GM21576 (cell line): ENCODE measurements around the gene LIX1.
"Not testable (repeated sequence)": the region's sequence is repeated elsewhere in the genome, so short reads cannot be mapped to it uniquely, and the experiment has no call there.

ENCODE experiments used
- ATAC-seq: cut with Tn5 transposase; IDR thresholded peaks from one replicate; pipeline ENCODE4 v1.9.1; 2021; ENCODE audit warnings: mild to moderate bottlenecking, moderate library complexity; ENCODE audit not compliant: unreplicated experiment

Gene LIX1

DNA sequence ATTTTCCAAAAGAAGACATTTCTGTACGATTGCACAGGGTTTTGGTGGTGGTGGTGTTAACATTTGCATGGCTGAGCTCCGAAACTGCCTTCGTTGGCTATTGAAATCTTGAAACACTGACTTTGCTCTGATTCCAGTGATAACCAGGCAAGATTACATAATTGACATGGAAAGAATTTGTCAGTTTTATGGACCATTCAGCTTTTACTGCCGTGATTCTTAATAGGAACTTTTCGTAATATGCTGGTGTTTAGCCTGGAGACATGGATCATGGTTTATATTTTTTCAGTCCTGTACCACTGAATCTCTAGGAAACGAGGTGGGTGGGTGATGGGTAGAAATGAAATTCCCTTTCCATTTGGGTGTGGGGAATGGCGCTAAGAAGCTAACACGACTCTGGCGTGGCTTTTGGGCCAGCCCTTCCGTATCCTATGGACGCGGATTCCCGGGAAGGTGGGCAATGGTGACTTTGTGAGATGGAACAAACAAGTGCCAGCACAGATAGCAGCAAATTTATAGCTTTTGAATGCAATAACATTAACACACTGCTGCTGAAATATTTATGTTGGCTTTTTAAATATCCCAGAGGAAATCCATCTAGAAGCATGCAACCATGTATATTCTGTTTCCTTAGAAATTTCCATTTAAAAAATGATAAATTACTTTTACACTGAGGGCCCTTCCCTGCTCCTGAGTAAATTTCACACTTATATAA, 36.8 kb downstream of the LIX1 start:
- no peak for ATAC-seq

DNA sequence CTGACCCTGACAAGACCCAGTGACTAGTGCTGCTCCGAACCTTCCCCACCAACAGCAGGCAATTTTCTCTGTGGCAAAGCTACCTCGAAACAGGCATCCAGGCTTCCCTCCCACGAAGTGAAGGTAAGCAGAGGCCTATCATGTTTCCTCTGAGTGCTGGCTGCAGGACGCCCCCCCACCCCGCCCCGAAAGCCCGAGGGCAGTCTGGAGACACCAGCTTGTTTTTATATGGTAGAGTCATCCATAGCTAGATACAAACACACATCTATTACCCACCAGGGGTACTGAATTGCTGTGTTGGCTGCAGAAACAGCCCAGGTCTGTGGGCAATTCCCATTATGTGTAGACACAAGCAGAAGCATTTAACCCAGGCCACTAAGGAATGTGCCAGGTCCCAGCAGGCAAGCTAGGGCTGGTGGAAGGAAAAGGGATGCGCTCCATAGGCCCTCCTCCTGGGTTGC, 40.4 kb downstream of the LIX1 start:
- ATAC-seq: no peak

DNA sequence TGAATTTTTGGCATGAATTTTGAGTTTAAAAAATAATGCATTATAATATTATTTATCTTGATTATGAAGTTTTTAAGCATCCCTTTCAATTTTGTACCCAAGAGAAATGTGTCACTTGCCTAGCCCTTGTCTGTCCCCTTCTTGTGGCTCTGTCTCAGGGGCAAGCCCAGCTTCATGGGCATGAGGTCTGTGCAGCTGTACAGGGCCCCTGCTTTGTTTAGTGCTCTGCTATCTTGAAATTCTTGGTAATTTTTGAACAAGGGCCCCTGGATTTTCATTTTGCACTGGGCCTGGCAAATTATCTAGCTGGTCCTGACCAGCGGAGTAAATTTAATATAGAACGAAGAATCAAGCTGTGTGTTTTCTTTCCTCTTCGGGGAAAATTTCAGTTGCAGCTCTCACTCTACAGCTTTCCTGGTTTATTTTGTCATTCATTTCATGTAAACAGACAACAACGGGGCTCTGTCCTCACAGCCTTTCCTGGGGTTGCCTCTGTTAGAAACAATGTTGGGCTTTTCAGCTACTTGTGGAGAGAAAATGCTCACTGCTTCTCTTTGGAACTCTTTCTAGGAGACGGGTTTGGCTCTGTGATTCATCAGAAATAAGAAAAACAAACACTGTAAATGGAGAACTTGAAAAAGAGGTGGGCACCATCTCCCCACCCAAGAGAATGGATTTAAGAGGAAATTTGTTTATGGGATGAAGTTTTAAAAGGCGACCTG, 41.1 kb downstream of the LIX1 start:
- ATAC-seq: no peak

DNA sequence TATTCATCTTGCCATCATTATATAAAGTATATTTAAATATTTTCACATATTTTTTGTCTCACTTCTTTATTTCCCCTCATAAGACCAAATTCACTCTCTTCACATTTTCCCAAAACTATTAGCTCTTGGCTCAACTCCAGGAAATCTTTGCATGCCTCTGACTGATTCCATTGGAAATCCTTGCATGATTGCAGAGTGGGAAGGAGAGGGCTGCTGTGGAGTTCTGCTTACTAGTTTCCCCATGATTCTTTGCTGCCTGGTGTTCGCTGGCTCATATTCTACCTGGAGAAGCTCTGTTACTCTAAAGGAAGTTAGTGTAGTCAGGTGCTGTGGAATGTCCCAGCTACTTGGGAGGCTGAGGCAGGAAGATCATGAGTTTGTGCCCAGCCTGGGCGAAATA, 41.9 kb downstream of the LIX1 start:
- ATAC-seq: no peak

DNA sequence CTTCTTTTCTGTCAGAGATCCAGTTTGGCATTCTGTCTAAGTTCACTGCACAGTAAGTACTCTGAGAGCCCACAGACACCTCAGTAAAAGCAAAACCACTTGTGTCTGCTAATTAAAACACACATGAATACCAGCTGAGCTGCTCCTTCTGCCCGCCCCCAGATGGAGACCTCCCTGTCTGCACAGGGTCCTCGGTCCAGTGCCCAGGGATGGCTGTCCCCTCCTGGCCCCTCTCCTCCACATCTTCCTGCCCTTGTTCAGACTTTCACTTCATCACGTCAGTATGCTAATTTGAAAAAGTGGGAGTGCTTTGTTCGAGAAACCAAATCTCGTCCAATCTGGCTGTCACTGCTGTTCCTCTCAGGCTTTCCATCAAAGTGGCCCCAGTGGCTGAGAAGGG, 43.5 kb downstream of the LIX1 start:
- ATAC-seq: no peak

DNA sequence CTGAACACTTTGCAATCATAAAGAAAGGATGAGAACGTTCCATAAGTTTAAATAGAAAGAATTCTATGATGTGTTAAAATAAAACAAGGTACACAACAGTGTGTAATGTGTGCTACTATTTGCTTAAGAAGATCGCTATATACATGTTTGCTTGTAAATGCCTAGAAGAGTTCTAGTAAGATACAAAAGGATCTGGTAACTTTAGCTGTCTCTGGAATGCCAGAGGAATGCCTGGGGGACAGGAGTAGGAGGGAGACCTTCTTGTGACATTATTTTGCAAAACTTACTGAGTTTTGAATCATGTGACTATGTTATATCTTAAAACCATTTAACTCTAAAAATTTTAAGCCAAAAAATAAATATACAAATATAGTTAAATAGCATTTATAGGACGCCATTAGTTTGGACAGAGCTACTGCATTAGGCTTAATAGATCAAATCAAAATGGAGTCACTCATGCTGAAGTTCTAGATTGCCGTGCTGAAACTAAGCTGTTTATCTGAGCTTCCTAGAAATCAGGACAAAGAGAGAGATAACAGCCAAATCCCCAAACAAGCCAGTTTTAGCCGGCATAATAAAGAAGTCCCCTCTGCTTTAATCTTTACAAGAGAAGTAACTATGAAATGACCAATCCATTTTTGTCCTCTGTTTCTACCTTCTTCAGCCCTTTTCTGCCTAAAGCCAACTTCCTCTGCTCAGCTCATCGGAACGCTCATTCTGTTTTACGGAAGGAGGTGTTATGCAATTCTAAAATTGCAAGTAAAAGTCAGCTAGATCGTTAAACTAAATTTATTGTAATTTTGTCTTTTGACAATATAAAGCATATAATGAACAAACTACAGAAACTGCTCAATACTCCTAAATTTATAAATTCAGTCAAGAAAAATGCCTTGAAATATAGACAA, 44.8 kb downstream of the LIX1 start:
- no peak for ATAC-seq

DNA sequence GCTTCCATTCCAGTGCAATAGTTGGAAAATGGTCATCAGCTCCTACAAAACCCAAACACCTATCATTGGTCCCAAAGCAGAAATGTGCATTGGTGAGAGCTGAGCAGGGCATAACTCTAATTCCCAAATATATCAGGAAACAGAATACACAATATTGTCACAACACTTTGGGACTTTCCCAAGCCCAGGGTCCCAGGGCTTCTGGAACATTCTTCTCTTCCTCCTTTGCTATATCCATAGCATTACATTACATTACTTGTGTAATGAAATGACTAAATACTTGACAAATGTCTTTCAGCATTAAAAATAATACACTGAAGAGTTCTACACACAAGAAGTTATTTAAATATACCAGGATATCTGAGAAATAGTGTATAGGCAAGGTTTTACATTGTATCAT, 45.6 kb downstream of the LIX1 start:
- no peak for ATAC-seq

DNA sequence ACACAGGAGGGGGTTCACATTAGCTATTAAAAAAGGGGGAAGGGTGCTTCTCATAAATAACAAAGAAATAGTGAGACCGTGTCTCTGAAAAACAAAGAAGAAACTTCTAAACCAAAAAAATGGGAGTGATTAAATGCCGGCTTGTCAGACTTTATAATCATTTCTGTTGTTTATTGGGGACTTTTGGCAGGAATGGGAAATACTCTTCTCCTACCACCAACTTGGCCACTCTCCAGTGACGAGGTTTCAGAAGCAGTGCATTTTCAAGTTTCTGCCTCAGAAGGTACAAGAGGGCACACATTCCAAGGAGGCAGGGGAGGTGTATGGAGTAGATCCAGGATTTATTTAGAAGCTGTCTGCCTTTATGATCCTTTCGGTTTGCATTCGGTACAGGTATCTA, 46.2 kb downstream of the LIX1 start:
- no peak for ATAC-seq

DNA sequence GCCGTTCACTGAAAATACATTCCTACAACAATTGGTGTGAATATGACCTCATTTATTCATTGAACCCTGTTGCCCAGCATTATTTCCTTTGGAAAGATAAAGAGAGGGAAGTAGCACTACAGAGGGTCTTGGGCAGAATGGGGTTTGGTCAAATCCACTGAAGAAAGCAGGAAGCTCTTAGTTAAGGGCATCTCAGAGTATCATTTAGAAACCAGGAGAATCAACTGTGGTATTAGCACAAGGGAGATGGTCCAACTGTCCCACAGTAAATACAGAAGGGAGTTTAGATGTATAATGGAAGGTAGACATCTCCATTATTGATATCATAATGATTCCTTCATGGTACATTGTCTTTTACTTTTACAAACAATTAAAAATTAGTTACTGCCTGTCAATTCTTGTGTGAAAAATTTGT, 47.1 kb downstream of the LIX1 start:
- peak; percentile 24 for ATAC-seq

DNA sequence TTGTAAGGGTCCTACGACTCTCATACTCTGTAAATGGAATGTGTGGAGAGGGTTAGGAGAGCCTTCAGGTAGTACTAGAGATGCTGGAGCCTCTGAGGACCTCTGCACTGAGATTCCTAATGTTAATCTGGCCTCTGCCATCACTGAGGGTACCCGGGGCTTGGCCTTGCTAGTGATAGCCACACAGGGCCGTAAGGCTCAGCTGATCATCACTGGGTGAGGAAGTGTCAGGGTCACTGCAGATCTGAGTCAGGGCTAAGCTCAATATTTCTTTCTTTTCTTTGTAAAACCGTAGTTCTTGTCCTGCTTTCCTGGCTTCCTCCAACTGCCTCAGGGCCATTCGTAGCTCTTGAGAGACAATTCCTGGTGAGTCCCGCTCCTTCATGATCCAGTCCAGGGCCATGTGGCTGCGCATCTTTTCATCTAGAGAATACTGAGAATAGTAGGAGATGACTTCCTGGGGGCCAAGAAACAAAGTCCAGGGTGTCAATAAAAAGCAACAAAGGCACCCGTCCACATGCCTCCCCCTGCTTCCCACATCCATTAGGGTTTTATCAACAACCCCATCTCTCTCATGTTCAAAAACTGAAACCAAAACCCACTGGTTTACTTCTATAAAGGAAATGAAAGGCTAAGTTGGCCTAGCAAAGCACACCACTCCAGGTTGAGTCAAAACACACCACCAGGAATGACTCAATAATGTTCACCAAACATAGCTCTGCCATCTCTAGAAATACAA, 47.7 kb downstream of the LIX1 start:
- ATAC-seq: peak; percentile 99

DNA sequence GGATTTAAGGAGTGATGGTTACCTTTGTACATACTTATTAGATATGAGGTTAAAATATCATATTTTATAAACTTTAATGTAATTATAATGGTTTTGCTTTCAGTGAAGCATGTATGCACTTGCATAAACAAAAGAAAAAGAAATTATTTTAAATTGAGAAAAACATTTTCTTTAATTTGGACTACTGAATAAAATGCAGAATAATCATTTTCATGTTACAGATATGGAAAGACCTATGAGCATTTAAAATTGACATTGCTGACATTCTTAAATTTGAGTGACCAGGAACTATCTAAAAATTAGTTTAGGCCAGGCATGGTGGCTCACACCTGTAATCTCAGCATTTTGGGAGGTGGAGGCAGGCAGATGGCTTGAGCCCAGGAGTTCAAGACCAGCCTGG, 49.2 kb downstream of the LIX1 start:
- no peak for ATAC-seq

DNA sequence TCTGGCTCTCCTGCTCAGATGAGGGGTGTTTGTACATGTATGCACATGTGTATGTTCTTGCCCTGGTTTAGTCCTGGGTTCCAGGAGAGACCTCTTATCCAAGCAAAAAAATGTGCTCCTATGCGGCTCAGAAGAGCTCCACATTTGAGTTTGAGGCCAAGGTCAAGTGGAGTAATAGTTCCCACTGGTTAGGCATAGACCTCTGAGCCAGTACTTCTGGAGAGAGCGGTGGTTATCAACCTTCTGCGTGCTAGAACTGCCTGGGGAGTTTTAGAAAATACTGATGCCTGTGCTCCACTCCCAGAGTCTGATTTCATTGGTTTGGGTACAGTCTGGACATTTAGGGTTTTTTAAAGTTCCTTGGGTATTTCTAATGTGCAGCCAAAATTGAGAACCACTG, 51.5 kb downstream of the LIX1 start:
- ATAC-seq: no peak

DNA sequence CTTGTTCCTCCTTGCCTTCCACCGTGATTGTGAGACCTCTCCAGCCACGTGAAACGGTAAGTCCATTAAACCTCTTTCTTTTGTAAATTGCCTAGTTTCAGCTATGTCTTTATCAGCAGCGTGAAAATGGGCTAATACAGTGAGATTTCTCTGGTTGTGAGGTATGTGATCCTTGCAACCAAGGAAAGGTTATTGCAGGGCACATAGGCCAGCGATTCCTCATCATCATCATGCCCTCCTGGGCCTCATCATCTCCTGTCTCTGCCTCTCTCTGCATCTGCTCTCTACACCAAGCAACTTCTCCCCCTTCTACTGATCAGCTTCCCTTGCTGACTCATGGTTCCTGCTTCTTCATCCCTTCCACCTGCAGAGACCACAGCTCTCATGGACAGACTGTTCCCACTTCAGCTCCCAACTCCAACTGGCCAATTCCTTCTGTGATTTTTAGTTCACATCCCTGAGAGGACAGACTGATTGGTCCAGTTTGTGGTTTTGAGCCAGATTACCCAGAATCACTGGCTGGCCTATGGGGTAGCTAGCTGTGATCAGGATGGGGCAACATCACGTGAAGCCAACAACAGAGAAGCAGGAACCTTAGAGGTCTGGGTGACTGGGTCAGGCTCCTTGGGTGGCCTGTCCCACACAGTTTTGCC, 53.1 kb downstream of the LIX1 start:
- no peak for ATAC-seq

DNA sequence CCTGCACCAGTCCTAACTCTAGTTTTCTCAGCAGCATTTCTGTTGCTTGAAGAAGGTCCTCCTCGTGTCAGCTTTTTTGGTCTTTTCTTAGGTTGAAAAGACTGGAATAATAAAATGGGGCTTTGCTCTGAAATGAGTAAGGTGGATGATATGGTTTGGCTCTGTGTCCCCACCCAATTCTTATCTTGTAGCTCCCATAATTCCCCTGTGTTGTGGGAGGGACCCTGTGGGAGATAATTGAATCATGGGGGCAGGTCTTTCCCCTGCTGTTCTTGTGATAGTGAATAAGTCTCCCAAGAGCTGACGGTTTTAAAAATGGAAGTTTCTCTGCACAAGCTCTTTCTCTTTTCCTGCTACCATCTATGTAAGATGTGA, 53.6 kb downstream of the LIX1 start:
- no peak for ATAC-seq

DNA sequence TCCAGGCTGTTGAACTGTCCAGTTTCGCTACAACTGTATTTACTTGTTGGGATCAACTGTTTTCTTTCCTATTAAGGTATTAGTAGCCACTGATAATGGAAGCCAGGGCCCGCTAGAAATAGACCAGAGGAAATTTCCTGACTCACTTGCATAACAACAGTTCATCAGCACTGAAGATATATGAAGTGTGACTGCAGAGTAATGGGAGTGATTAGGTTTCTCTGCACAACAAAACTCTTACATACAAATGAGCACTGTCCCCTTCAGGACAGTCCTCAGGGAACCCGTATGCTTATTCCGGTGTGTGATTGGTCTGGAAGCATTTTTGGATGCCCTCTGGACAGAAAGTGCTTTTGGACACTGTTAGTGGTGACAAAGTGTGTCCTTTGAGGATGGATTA, 55.3 kb downstream of the LIX1 start:
- ATAC-seq: no peak

DNA sequence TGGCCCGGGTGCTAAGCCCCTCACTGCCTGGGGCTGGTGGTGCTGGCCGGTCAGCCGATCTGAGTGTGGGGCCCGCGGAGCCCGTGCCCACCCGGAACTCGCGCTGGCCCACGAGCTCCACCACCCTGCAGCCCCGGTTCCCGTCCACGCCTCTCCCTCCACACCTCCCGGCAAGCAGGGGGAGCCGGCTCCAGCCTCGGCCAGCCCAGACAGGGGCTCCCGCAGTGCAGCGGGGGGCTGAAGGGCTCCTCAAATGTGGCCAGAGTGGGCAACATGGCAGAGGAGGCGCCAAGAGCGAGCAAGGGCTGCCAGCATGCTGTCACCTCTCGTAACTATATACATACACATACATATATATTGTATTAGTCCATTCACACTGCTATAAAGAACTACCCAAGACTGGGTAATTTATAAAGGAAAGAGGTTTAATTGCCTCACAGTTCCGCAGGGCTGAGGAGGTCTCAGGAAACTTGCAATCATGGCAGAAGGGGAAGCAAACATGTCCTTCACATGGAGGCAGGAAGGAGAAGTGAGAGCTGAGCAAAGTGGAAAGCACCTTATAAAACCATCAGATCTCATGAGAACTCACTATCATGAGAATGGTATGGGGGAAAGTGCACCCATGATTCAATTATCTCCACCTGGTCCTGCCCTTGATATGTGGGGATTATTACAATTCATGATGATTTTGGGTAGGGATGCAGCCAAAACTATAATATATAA, 56.8 kb downstream of the LIX1 start:
- no peak for ATAC-seq

DNA sequence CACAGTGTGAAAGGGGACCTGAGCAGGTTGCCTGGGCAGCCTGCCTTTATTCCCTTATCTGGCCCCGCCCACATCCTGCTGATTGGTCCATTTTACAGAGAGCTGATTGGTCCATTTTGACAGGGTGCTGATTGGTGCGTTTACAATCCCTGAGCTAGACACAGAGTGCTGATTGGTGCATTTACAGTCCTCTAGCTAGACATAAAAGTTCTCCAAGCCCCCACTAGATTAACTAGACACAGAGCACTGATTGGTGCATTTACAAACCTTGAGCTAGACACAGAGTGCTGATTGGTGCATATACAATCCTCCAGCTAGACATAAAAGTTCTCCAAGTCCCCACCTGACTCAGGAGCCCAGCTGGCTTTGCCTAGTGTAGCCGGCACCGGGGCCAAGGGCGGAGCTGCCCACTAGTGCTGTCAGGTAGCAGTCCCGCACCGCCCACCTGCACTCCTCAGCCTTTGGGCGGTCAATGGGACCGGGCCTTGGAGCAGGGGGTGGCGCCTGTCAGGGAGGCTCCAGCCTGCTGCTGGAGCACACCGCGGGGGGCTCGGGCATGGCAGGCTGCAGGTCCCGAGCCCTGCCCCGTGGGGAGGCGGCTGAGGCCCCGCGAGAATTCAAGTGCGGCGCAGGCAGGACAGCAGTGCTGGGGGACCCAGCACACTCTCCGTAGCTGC, 57.5 kb downstream of the LIX1 start:
- not testable (repeated sequence) for ATAC-seq

DNA sequence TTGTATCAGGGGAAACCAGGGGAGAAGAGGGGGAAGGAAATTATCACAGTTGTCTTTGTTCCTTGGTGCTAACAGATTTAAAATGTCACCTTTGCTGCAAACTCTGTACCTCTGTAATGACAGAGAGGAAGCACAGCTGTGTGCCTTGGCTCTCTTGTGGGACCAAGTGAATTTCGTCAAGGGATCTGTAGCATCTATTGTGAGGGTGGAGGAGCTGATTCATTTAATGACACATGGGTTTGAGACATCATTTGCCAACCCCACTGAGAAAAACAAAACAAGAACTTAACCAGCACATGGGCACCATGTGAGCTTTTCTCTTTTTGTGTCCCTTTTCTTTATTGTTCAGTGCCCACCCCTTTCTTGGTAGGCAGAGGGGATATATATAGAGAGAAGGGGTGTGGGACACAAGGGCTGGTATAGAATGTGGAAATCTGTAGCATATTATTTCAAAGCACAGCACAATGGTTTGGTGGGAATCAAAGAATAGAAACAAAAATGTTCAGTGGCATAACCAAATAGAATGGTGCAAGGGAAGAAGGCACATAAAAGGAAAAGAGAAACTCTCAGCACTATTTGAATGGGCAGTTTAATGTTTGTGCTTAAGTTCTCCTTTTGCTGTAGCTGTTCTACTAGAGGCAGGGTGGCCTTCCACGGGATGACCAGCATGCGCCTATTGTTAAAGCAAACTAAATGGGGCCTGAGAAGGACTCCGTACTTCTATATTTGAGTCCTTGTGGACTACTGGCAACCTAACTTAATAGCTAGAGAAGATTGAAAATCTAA, 63.3 kb downstream of the LIX1 start:
- no peak for ATAC-seq
